ENCODE data around the gene TIMM50. TPM values are rescaled to one million over a fixed set of nuclear protein-coding genes. Genes with fewer than 3 reads are reported as not detected.

TIMM50 gene
- total and polyA plus RNA-seq, 2 of the 8 experiments (the other 6 are each of a cell fraction or from before 2014, with no cell fraction given) = 155 to 187 TPM

GRCh38 chr19:39432677-39433025, 48.0 kb upstream of the TIMM50 start:
- H2BK20ac ChIP-seq (ENCODE audit: low read length) = no peak overlapping the region
- CTCF ChIA-PET (ENCODE audit: partially characterized antibody) = interaction anchor here (2.1 kb wide), 1 partner anchor 18 kb away, joined by 6 read pairs; no protein-coding TSS in a partner anchor
- no peak overlapping the region for H2AFZ ChIP-seq (ENCODE audit: low read length)
- H2BK5ac ChIP-seq (ENCODE audit: low read depth, low read length) = no peak overlapping the region
- H2BK120ac ChIP-seq (replicated peaks; ENCODE audit: low read depth, low read length) = no peak overlapping the region
- H3K27ac ChIP-seq (ENCODE audit: low read depth, low read length) = no peak overlapping the region
- no peak overlapping the region for H3K56ac ChIP-seq (replicated peaks; ENCODE audit: insufficient read length, low read depth, low read length)
- no peak overlapping the region for H4K5ac ChIP-seq (ENCODE audit: insufficient read length, low read depth, low read length)
- 96% methylated on average over 8 of the region's 8 CpGs; no CpG with 5 or more reads in 1 of the 2 experiments for WGBS, 2 experiments (ENCODE audit: extremely low coverage in 1 of 2, insufficient coverage in 1 of 2, insufficient read length in 1 of 2, insufficient replicate concordance in 2 of 2, low coverage in 1 of 2, low lambda C conversion rate in 2 of 2, missing lambda C conversion rate in 1 of 2)
- no peak overlapping the region for H3K14ac ChIP-seq (ENCODE audit: insufficient read length)
- H3K23ac ChIP-seq (ENCODE audit: insufficient read length) = no peak overlapping the region
- TF ChIP-seq RFX5 (IDR thresholded peaks at IDR 0.05; ENCODE audit: borderline replicate concordance, low read depth, low read length) (no peak), ATF2 (IDR thresholded peaks at IDR 0.05; ENCODE audit: low read length) (peak; percentile 53; the same call in 1 of the 2 replicates)
- no peak overlapping the region for H2AK5ac ChIP-seq (ENCODE audit: low read depth, low read length)
- peaks cover 20 to 30% (median 23%) of the 10 kb centered on the region in 4 experiments for H3K36me3 ChIP-seq (ENCODE audit: control insufficient read depth in 2 of 4, insufficient read depth in 4 of 4, low read length in 3 of 4)
- FAIRE-seq (no peak), DNase-seq (ENCODE audit: low read depth in 1 of 2, low spot score in 2 of 2) (no peak)
- H3K79me2 ChIP-seq (ENCODE audit: control insufficient read depth in 1 of 2, insufficient read depth in 2 of 2, low read length in 2 of 2) = peaks cover 7 to 20% of the 10 kb centered on the region in 2 experiments; a peak in 3 of 4 replicates
- H3K18ac ChIP-seq (ENCODE audit: extremely low read depth, low read length) = no peak overlapping the region
- no peaks in the 10 kb centered on the region; a peak in 1 of 7 replicates for H3K27me3 ChIP-seq (replicated peaks in 1 of 4; ENCODE audit: control insufficient read depth in 3 of 4, extremely low read depth in 1 of 4, insufficient read depth in 3 of 4, low read length in 3 of 4)
- H3K79me1 ChIP-seq (ENCODE audit: low read depth, low read length) = peaks cover 8% of the 10 kb centered on the region
- no peak overlapping the region for H3K4me3 ChIP-seq (ENCODE audit: extremely low read depth in 1 of 4, insufficient read depth in 2 of 4, low read depth in 3 of 4, low read length in 4 of 4)
- H3K23me2 ChIP-seq (ENCODE audit: low read depth, low read length) = peaks cover 8% of the 10 kb centered on the region
- H3K4me1 ChIP-seq (replicated peaks in 1 of 4; ENCODE audit: control insufficient read depth in 3 of 4, insufficient read depth in 4 of 4, low read length in 3 of 4) = peaks cover 5 to 20% (median 11%) of the 10 kb centered on the region in 4 experiments
- H2BK12ac ChIP-seq (ENCODE audit: low read depth, low read length) = no peak overlapping the region
- H3K9me3 ChIP-seq (ENCODE audit: insufficient read depth in 2 of 2, low read depth in 1 of 2, low read length in 1 of 2) = no peaks in the 10 kb centered on the region
- no peak overlapping the region for H4K91ac ChIP-seq (replicated peaks; ENCODE audit: insufficient read length, low read length)
- no peak overlapping the region for H3K4me2 ChIP-seq (ENCODE audit: insufficient read depth in 1 of 2, low read depth in 2 of 2, low read length in 2 of 2)
- peaks cover 2 to 18% of the 10 kb centered on the region in 2 experiments for H4K20me1 ChIP-seq (replicated peaks in 1 of 2; ENCODE audit: control insufficient read depth in 1 of 2, insufficient read depth in 2 of 2, low read length in 2 of 2)
- H3K9ac ChIP-seq (replicated peaks in 1 of 4; ENCODE audit: extremely low read depth in 1 of 4, low read depth in 3 of 4, low read length in 3 of 4) = no peak overlapping the region
- no peak overlapping the region for H2BK15ac ChIP-seq (ENCODE audit: low read length)
- POLR2A ChIA-PET (ENCODE audit: partially characterized antibody) = interaction anchor here (0.9 to 47.8 kb wide), 17 partner anchors 9 to 104 kb away, joined by 3 to 1154 read pairs (median 7); partner anchors contain the start of genes EID2B, MED29, PAF1 and PLEKHG2
- H3K4ac ChIP-seq (replicated peaks; ENCODE audit: insufficient read length, low read depth, low read length) = no peak overlapping the region
- no peak overlapping the region for H4K8ac ChIP-seq (ENCODE audit: extremely low read depth, insufficient read depth, low read length)

All from H1 (cell line).